Aorta (tissue), 5 donors: Measurements from ENCODE around the gene ERBB4. TPM values are rescaled to one million over a fixed set of nuclear protein-coding genes. Genes with fewer than 3 reads are reported as not detected.

Source experiments
- ATAC-seq: fragments of 200-7000 bp; cut with Tn5 transposase; one replicate; pipeline ENCODE4 v1.9.1; 2022; ENCODE audit warnings: moderate library complexity; ENCODE audit not compliant: low FRiP score
- DNase-seq, 2 donors: peaks; one replicate each; pipeline ENCODE4 v3.0.0-alpha.2; 2020
- H3K27ac ChIP-seq, 2 donors: one replicate each; pipeline ENCODE4 v1.5.1; 2013; ENCODE audit warnings: low read length in 2 of 2, mild to moderate bottlenecking in 2 of 2, moderate library complexity in 2 of 2, control low read depth in 1 of 2, inconsistent platforms in 1 of 2, low read depth in 1 of 2
- H3K27me3 ChIP-seq, 2 donors: one replicate each; pipeline ENCODE4 v1.6.1; 2013; ENCODE audit warnings: control low read depth in 1 of 2, low read length in 1 of 2, mild to moderate bottlenecking in 1 of 2, moderate library complexity in 1 of 2; ENCODE audit not compliant: insufficient read depth in 2 of 2, control insufficient read depth in 1 of 2
- H3K36me3 ChIP-seq, 2 donors: one replicate each; pipeline ENCODE4 v1.6.1; 2013; ENCODE audit warnings: control low read depth in 1 of 2, low read length in 1 of 2, mild to moderate bottlenecking in 1 of 2; ENCODE audit not compliant: insufficient read depth in 2 of 2, control insufficient read depth in 1 of 2
- H3K4me1 ChIP-seq, 2 donors: one replicate each; pipeline ENCODE4 v1.6.1; 2013; ENCODE audit warnings: low read length in 2 of 2, control low read depth in 1 of 2, mild to moderate bottlenecking in 1 of 2, moderate library complexity in 1 of 2; ENCODE audit not compliant: insufficient read depth in 2 of 2, control insufficient read depth in 1 of 2
- H3K4me3 ChIP-seq, 2 donors: one replicate each; pipeline ENCODE4 v1.5.1; 2013; ENCODE audit warnings: low read length in 2 of 2, control low read depth in 1 of 2, mild to moderate bottlenecking in 1 of 2
- H3K9me3 ChIP-seq: one replicate; pipeline ENCODE4 v1.6.1; 2013; ENCODE audit warnings: mild to moderate bottlenecking, low read length; ENCODE audit not compliant: control insufficient read depth
- WGBS, 2 donors: extraction: QIAGEN DNeasy Blood & Tissue Kit; methylation state at CpG; one replicate each; pipeline ENCODE4 v1.1.7; 2013; 5-methylcytosine and 5-hydroxymethylcytosine counted together
- intact Hi-C, 2 donors: fragments of 100-400 bp; cut with DNase I; formaldehyde crosslinking; loops; one replicate each; pipeline versions ENCODE4 v1.14.2 to v1.15.0; 2022
- polyA plus RNA-seq, 2 donors: library from polyadenylated mRNA; stranded (reverse); fragments of 200-250 nt; gene quantifications; one replicate each; pipeline ENCODE4 v1.2.3, GENCODE V29; 2013
- total RNA-seq, 2 donors: library from RNA; stranded (reverse); fragmentation: NEBNext Ultra II Directional; extraction: Animal tissue kit (Norgen Biotek cat#: 25700); gene quantifications; one replicate each; pipeline ENCODE4 v1.2.1, GENCODE V29; 2021
- donor health status: healthy with polysubstance abuse.
- donor health status: Bipolar disorder and iron deficiency.
- donor health status: DM: no; HTN: no; CAD: no.
- donor health status: DM: no; HTN: no; CAD: no.
- donor health status: DM: yes; HTN: yes; CAD: no.

Gene ERBB4
- total and polyA plus RNA-seq, 4 donors, result 1.3 to 42.0 (median 15.0) TPM

- intact Hi-C loops, result loop anchor here in 1 of 2 donors (10.0 kb wide), 1 partner anchor 1096 kb away; no protein-coding TSS in a partner anchor
- no peaks in the 10 kb centered on the region for H3K9me3 ChIP-seq
- H3K4me3 ChIP-seq, result no peak overlapping the region
These were observed 1079.6 kb downstream of the ERBB4 start for GRCh38 chr2:211458974-211459373.

GRCh38 chr2:211457325-211457724, 1081.3 kb downstream of the ERBB4 start:
- Histone ChIP-seq H3K27me3 (no peaks in the 10 kb centered on the region), H3K9me3 (no peaks in the 10 kb centered on the region), H3K4me1 (no peaks in the 10 kb centered on the region), H3K36me3 (no peaks in the 10 kb centered on the region), H3K27ac (no peak overlapping the region), H3K4me3 (no peak overlapping the region)
- WGBS, 2 donors, result 27 to 36% methylated on average over 2 of the region's 2 CpGs
- DNase-seq, result no peak
- no peak for ATAC-seq
- intact Hi-C loops, result loop anchor here in 1 of 2 donors (10.0 kb wide), 1 partner anchor 1097 kb away; no protein-coding TSS in a partner anchor

More at GRCh38 chr2:211458974-211459373, 1079.6 kb downstream of the ERBB4 start:
- Histone ChIP-seq H3K27ac (no peak overlapping the region), H3K27me3 (no peaks in the 10 kb centered on the region), H3K4me1 (no peaks in the 10 kb centered on the region), H3K36me3 (no peaks in the 10 kb centered on the region)
- ATAC-seq, result no peak
- 95 to 97% methylated on average over 1 of the region's 1 CpG for WGBS, 2 donors
- no peak for DNase-seq

GRCh38 chr2:211455216-211455841, 1083.3 kb downstream of the ERBB4 start:
- Histone ChIP-seq H3K36me3 (no peaks in the 10 kb centered on the region), H3K27me3 (no peaks in the 10 kb centered on the region), H3K4me3 (no peak overlapping the region), H3K27ac (no peak overlapping the region), H3K9me3 (no peaks in the 10 kb centered on the region), H3K4me1 (no peaks in the 10 kb centered on the region)
- ATAC-seq (no peak), DNase-seq (peak in 1 of 2 donors; percentile 43)
- intact Hi-C loops, result loop anchor here (2.0 to 10.0 kb wide), 2 partner anchors 1099 to 1113 kb away; no protein-coding TSS in a partner anchor
- WGBS, 2 donors, result 89% methylated on average over 1 of the region's 1 CpG

GRCh38 chr2:211454679-211455078, 1083.9 kb downstream of the ERBB4 start:
- no peaks in the 10 kb centered on the region for H3K27me3 ChIP-seq
- intact Hi-C loops, result loop anchor here (2.0 to 10.0 kb wide), 2 partner anchors 1100 to 1114 kb away; no protein-coding TSS in a partner anchor
- no peaks in the 10 kb centered on the region for H3K9me3 ChIP-seq
- no peak overlapping the region for H3K4me3 ChIP-seq
- no peaks in the 10 kb centered on the region for H3K4me1 ChIP-seq
- DNase-seq (no peak), ATAC-seq (no peak)
- H3K36me3 ChIP-seq, result no peaks in the 10 kb centered on the region
- no peak overlapping the region for H3K27ac ChIP-seq
- 40 to 42% methylated on average over 6 of the region's 6 CpGs for WGBS, 2 donors

GRCh38 chr2:211453311-211453887, 1085.2 kb downstream of the ERBB4 start:
- no peak overlapping the region for H3K27ac ChIP-seq
- H3K27me3 ChIP-seq, result no peaks in the 10 kb centered on the region
- WGBS, 2 donors, result 71 to 80% methylated on average over 6 of the region's 6 CpGs
- intact Hi-C loops, result loop anchor here in 1 of 2 donors (10.0 kb wide), 1 partner anchor 1101 kb away; no protein-coding TSS in a partner anchor
- H3K9me3 ChIP-seq, result no peaks in the 10 kb centered on the region
- H3K4me3 ChIP-seq, result no peak overlapping the region
- no peaks in the 10 kb centered on the region for H3K36me3 ChIP-seq
- ATAC-seq (no peak), DNase-seq (no peak)
- H3K4me1 ChIP-seq, result no peaks in the 10 kb centered on the region

GRCh38 chr2:211451642-211452041, 1087.0 kb downstream of the ERBB4 start:
- no peaks in the 10 kb centered on the region for H3K27me3 ChIP-seq
- 82 to 86% methylated on average over 2 of the region's 2 CpGs for WGBS, 2 donors
- no peak for DNase-seq
- H3K9me3 ChIP-seq, result no peaks in the 10 kb centered on the region
- no peak overlapping the region for H3K27ac ChIP-seq
- H3K4me1 ChIP-seq, result no peaks in the 10 kb centered on the region
- ATAC-seq, result no peak
- H3K36me3 ChIP-seq, result no peaks in the 10 kb centered on the region
- intact Hi-C loops, result loop anchor here in 1 of 2 donors (10.0 kb wide), 1 partner anchor 1103 kb away; no protein-coding TSS in a partner anchor
- no peak overlapping the region for H3K4me3 ChIP-seq

- Histone ChIP-seq H3K27ac (no peak overlapping the region), H3K36me3 (no peaks in the 10 kb centered on the region), H3K9me3 (no peaks in the 10 kb centered on the region), H3K27me3 (no peaks in the 10 kb centered on the region), H3K4me3 (no peak overlapping the region), H3K4me1 (no peaks in the 10 kb centered on the region)
- WGBS, 2 donors, result 99 to 100% methylated on average over 1 of the region's 1 CpG
- intact Hi-C loops, result loop anchor here in 1 of 2 donors (10.0 kb wide), 1 partner anchor 1105 kb away; no protein-coding TSS in a partner anchor
- ATAC-seq (no peak), DNase-seq (no peak)
These were observed 1088.8 kb downstream of the ERBB4 start for GRCh38 chr2:211449819-211450218.

- no peak for ATAC-seq
- intact Hi-C loops, result no loop called here
- 92 to 93% methylated on average over 1 of the region's 1 CpG for WGBS, 2 donors
These were observed 1091.1 kb downstream of the ERBB4 start for GRCh38 chr2:211447548-211447947.

GRCh38 chr2:211440107-211440506, 1098.5 kb downstream of the ERBB4 start:
- 97 to 98% methylated on average over 2 of the region's 2 CpGs for WGBS, 2 donors
- Histone ChIP-seq H3K4me1 (peaks cover 0 to 1% of the 10 kb centered on the region in 2 donors), H3K27ac (no peak overlapping the region), H3K36me3 (no peaks in the 10 kb centered on the region), H3K4me3 (no peak overlapping the region), H3K27me3 (no peaks in the 10 kb centered on the region), H3K9me3 (no peaks in the 10 kb centered on the region)
- ATAC-seq, result no peak
- intact Hi-C loops, result no loop called here
- DNase-seq, result no peak

More at GRCh38 chr2:211447548-211447947, 1091.1 kb downstream of the ERBB4 start:
- no peak overlapping the region for H3K4me3 ChIP-seq
- no peak for DNase-seq
- H3K36me3 ChIP-seq, result no peaks in the 10 kb centered on the region
- H3K9me3 ChIP-seq, result no peaks in the 10 kb centered on the region
- H3K4me1 ChIP-seq, result no peaks in the 10 kb centered on the region
- no peak overlapping the region for H3K27ac ChIP-seq
- no peaks in the 10 kb centered on the region for H3K27me3 ChIP-seq
